WTC11 (cell line): ENCODE measurements around the gene OTOG.

ENCODE experiments used
- CBFB ChIP-seq: sonication (generic); formaldehyde crosslinking; IDR thresholded peaks from 2 replicates; pipeline ENCODE4 v1.8.1; 2022; ENCODE audit warnings: mild to moderate bottlenecking, low read depth, missing genetic modification reagents
- FOXJ3 ChIP-seq: sonication (generic); formaldehyde crosslinking; IDR thresholded peaks from 2 replicates; pipeline ENCODE4 v1.9.0; 2021; ENCODE audit warnings: missing genetic modification reagents, mild to moderate bottlenecking, borderline replicate concordance
- HMGA2 ChIP-seq: fragments of 250-450 bp; sonication (Bioruptor Pico); IDR thresholded peaks from 2 replicates; pipeline ENCODE4 v1.4.0; 2021; ENCODE audit warnings: mild to moderate bottlenecking, moderate library complexity
- TP53 ChIP-seq: sonication (generic); formaldehyde crosslinking; IDR thresholded peaks from 2 replicates; pipeline ENCODE4 v1.8.1; 2023; ENCODE audit warnings: mild to moderate bottlenecking, missing genetic modification reagents
- USF2 ChIP-seq: sonication (generic); formaldehyde crosslinking; IDR thresholded peaks from 2 replicates; pipeline ENCODE4 v1.8.1; 2023; ENCODE audit warnings: mild to moderate bottlenecking, missing genetic modification reagents, moderate library complexity
- ZNF396 ChIP-seq: fragments of 250-450 bp; sonication (Bioruptor Pico); IDR thresholded peaks from 2 replicates; pipeline ENCODE4 v1.8.0; 2021; ENCODE audit warnings: mild to moderate bottlenecking, moderate library complexity, borderline replicate concordance
- TF ChIP-seq, protein P1 (sequence below): sonication (generic); formaldehyde crosslinking; IDR thresholded peaks from 2 replicates; pipeline ENCODE4 v1.8.1; 2022; ENCODE audit warnings: low read depth, missing genetic modification reagents, borderline replicate concordance
- TF ChIP-seq, protein P2 (sequence below): fragments of 200-600 bp; IDR thresholded peaks from 2 replicates; pipeline ENCODE4 v1.8.0; 2022; ENCODE audit warnings: antibody characterized with exemption

DNA sequence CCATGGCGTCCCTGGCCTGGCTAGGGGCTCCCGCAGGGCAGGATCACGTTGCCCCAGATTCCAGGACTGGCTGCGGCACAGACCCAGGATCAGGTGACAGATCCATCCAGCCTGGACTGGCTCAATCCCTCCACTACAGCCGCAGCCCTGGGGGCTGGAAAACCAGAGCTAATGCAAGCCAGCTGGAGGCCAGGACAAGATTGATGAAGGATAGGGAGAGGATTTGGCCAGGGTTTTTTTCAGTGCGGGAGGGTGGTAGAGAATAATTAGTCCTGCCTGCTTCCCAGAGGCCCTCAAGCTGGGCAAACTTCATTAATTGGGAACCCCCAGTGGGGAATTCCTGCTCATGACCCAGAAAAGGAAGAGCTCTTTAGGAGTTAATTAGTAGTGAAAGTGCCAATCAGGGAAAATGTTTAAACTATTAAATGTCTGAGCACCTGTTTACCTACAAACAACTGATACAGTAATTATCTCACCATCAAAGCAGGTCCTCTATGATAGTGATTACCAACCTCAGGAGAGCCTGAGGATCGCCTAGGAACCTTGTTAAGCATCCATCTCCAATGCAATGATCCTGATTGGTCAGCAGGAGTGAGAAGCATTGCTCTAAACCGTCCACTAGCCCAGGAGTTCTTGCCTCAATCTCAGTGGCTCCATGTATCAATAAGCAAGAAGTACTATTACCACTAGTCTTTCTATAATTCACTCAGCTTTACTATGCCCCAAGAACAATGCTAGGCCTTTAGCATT, 139.3 kb downstream of the OTOG start:
- TF ChIP-seq FOXJ3 (CRISPR knock-in tag) (no peak), HMGA2 (CRISPR knock-in tag) (no peak), CBFB (no peak), USF2 (CRISPR knock-in tag) (no peak), ZNF396 (no peak), TP53 (no peak)
- TF ChIP-seq, protein P1, sequence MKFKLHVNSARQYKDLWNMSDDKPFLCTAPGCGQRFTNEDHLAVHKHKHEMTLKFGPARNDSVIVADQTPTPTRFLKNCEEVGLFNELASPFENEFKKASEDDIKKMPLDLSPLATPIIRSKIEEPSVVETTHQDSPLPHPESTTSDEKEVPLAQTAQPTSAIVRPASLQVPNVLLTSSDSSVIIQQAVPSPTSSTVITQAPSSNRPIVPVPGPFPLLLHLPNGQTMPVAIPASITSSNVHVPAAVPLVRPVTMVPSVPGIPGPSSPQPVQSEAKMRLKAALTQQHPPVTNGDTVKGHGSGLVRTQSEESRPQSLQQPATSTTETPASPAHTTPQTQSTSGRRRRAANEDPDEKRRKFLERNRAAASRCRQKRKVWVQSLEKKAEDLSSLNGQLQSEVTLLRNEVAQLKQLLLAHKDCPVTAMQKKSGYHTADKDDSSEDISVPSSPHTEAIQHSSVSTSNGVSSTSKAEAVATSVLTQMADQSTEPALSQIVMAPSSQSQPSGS = no peak
- TF ChIP-seq, protein P2, sequence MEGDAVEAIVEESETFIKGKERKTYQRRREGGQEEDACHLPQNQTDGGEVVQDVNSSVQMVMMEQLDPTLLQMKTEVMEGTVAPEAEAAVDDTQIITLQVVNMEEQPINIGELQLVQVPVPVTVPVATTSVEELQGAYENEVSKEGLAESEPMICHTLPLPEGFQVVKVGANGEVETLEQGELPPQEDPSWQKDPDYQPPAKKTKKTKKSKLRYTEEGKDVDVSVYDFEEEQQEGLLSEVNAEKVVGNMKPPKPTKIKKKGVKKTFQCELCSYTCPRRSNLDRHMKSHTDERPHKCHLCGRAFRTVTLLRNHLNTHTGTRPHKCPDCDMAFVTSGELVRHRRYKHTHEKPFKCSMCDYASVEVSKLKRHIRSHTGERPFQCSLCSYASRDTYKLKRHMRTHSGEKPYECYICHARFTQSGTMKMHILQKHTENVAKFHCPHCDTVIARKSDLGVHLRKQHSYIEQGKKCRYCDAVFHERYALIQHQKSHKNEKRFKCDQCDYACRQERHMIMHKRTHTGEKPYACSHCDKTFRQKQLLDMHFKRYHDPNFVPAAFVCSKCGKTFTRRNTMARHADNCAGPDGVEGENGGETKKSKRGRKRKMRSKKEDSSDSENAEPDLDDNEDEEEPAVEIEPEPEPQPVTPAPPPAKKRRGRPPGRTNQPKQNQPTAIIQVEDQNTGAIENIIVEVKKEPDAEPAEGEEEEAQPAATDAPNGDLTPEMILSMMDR = no peak
